Fibroblast of mammary gland (primary cell): ENCODE measurements around the gene ZNF804A.

ENCODE experiments used
- DNase-seq: peaks from one replicate; pipeline ENCODE4 v3.0.0-alpha.2; 2010; ENCODE audit warnings: low read depth
- H3K4me3 ChIP-seq: 2 replicates; pipeline ENCODE4 v1.5.1; 2011; ENCODE audit warnings: low read depth, mild to moderate bottlenecking, low read length, moderate library complexity; ENCODE audit not compliant: control insufficient read depth
- CTCF ChIP-seq: conservative IDR thresholded peaks from 2 replicates; pipeline ENCODE4 v1.5.1; 2011; ENCODE audit warnings: low read depth, low read length, inconsistent platforms; ENCODE audit not compliant: control insufficient read depth, insufficient read depth

The ZNF804A gene

GRCh38 chr2:184598316-184599053 is at the start of gene ZNF804A:
ZNF804A (plus strand) TSS chr2:184598529; CDS start chr2:184598960, 431 bp downstream.
- DNase-seq, result peak; percentile 37
- H3K4me3 ChIP-seq, result peak within 1 kb of the TSS; percentile 54
- no peak for TF ChIP-seq CTCF

- no peak for TF ChIP-seq CTCF
- no peak overlapping the region for H3K4me3 ChIP-seq
- DNase-seq, result no peak
Observed at GRCh38 chr2:184549153-184549552, 49.2 kb upstream of the ZNF804A start.

GRCh38 chr2:184551626-184552025 is 46.7 kb upstream of the ZNF804A start:
- no peak for TF ChIP-seq CTCF
- no peak overlapping the region for H3K4me3 ChIP-seq
- DNase-seq, result no peak

- no peak overlapping the region for H3K4me3 ChIP-seq
- DNase-seq, result peak; percentile 21
- TF ChIP-seq CTCF, result no peak
Observed at GRCh38 chr2:184554736-184555135, 43.6 kb upstream of the ZNF804A start.

- no peak for TF ChIP-seq CTCF
- no peak for DNase-seq
- H3K4me3 ChIP-seq, result no peak overlapping the region
Observed at GRCh38 chr2:184555352-184555751, 43.0 kb upstream of the ZNF804A start.

GRCh38 chr2:184556639-184557038 is 41.7 kb upstream of the ZNF804A start:
- TF ChIP-seq CTCF, result no peak
- DNase-seq, result no peak
- H3K4me3 ChIP-seq, result no peak overlapping the region
